H9 (cell line): ENCODE measurements around the gene FBLN2. TPM values are rescaled to one million over a fixed set of nuclear protein-coding genes. Genes with fewer than 3 reads are reported as not detected.

Experiments
- DNase-seq: peaks from one replicate; pipeline ENCODE4 v3.0.0-alpha.2; 2017
- H2AFZ ChIP-seq: one replicate; pipeline ENCODE4 v1.6.1; 2013; ENCODE audit warnings: mild to moderate bottlenecking, low read length, control low read depth, moderate library complexity
- H2AK5ac ChIP-seq: 2 replicates; pipeline ENCODE4 v1.6.1; 2013; ENCODE audit warnings: low read length, control low read depth, mixed read lengths; ENCODE audit not compliant: insufficient read length
- H2BK120ac ChIP-seq: one replicate; pipeline ENCODE4 v1.6.1; 2013; ENCODE audit warnings: low read depth, mild to moderate bottlenecking, low read length, control low read depth, inconsistent platforms; ENCODE audit not compliant: poor library complexity, severe bottlenecking
- H2BK12ac ChIP-seq: 2 replicates; pipeline ENCODE4 v1.6.1; 2013; ENCODE audit warnings: low read length, control low read depth, mixed read lengths, low read depth; ENCODE audit not compliant: insufficient read length
- H2BK15ac ChIP-seq: 2 replicates; pipeline ENCODE4 v1.6.1; 2013; ENCODE audit warnings: low read depth, low read length, control low read depth
- H2BK20ac ChIP-seq: one replicate; pipeline ENCODE4 v1.6.1; 2013; ENCODE audit warnings: low read depth, mild to moderate bottlenecking, low read length, control low read depth, inconsistent platforms; ENCODE audit not compliant: poor library complexity, severe bottlenecking
- H2BK5ac ChIP-seq: 2 replicates; pipeline ENCODE4 v1.6.1; 2013; ENCODE audit warnings: low read length, control low read depth, mixed read lengths; ENCODE audit not compliant: insufficient read length
- H3K14ac ChIP-seq: 2 replicates; pipeline ENCODE4 v1.6.1; 2013; ENCODE audit warnings: low read length, control low read depth; ENCODE audit not compliant: insufficient read depth
- H3K18ac ChIP-seq: 2 replicates; pipeline ENCODE4 v1.6.1; 2013; ENCODE audit warnings: low read depth, mild to moderate bottlenecking, mixed read lengths, low read length, control low read depth; ENCODE audit not compliant: insufficient read length
- H3K23ac ChIP-seq: 2 replicates; pipeline ENCODE4 v1.6.1; 2013; ENCODE audit warnings: low read length, control low read depth, mixed read lengths, low read depth; ENCODE audit not compliant: insufficient read length
- H3K23me2 ChIP-seq: 2 replicates; pipeline ENCODE4 v1.6.1; 2013; ENCODE audit warnings: low read depth, mild to moderate bottlenecking, mixed read lengths, low read length, control low read depth; ENCODE audit not compliant: insufficient read length, poor library complexity, severe bottlenecking
- H3K27ac ChIP-seq: 2 replicates; pipeline ENCODE4 v1.5.1; 2013; ENCODE audit warnings: low read length, control low read depth, mixed read lengths, low read depth; ENCODE audit not compliant: insufficient read length
- H3K27me3 ChIP-seq: 2 replicates; pipeline ENCODE4 v1.6.1; 2013; ENCODE audit warnings: low read length, control low read depth, inconsistent platforms; ENCODE audit not compliant: insufficient read depth
- H3K4ac ChIP-seq: 2 replicates; pipeline ENCODE4 v1.6.1; 2013; ENCODE audit warnings: low read depth, mild to moderate bottlenecking, control low read depth, inconsistent platforms, low read length, moderate library complexity
- H3K4me1 ChIP-seq: 2 replicates; pipeline ENCODE4 v1.6.1; 2013; ENCODE audit warnings: low read length, control low read depth, inconsistent platforms; ENCODE audit not compliant: insufficient read depth
- H3K4me2 ChIP-seq: 2 replicates; pipeline ENCODE4 v1.6.1; 2013; ENCODE audit warnings: low read length, control low read depth, mixed read lengths; ENCODE audit not compliant: insufficient read length, insufficient read depth
- H3K56ac ChIP-seq: 2 replicates; pipeline ENCODE4 v1.6.1; 2013; ENCODE audit warnings: low read depth, mild to moderate bottlenecking, mixed read lengths, low read length, control low read depth; ENCODE audit not compliant: insufficient read length
- H3K79me1 ChIP-seq: 2 replicates; pipeline ENCODE4 v1.6.1; 2013; ENCODE audit warnings: low read depth, mild to moderate bottlenecking, moderate library complexity, low read length, control low read depth, inconsistent platforms; ENCODE audit not compliant: insufficient read depth, poor library complexity, severe bottlenecking
- H3K79me2 ChIP-seq: 2 replicates; pipeline ENCODE4 v1.6.1; 2013; ENCODE audit warnings: low read length, control low read depth, inconsistent platforms; ENCODE audit not compliant: insufficient read depth
- H3K9ac ChIP-seq: 2 replicates; pipeline ENCODE4 v1.6.1; 2013; ENCODE audit warnings: low read length, control low read depth, mixed read lengths; ENCODE audit not compliant: insufficient read length; ENCODE audit errors: extremely low read depth
- H3K9me3 ChIP-seq: one replicate; pipeline ENCODE4 v1.6.1; 2013; ENCODE audit warnings: low read depth, low read length, inconsistent platforms; ENCODE audit not compliant: control insufficient read depth
- H3T11ph ChIP-seq: one replicate; pipeline ENCODE4 v1.6.1; 2013; ENCODE audit warnings: mild to moderate bottlenecking, low read length, control low read depth, inconsistent platforms
- H4K20me1 ChIP-seq: one replicate; pipeline ENCODE4 v1.6.1; 2013; ENCODE audit not compliant: control insufficient read depth, insufficient read length, insufficient read depth
- H4K5ac ChIP-seq: 2 replicates; pipeline ENCODE4 v1.6.1; 2013; ENCODE audit warnings: low read depth, mild to moderate bottlenecking, mixed read lengths, low read length, control low read depth; ENCODE audit not compliant: insufficient read length
- H4K8ac ChIP-seq: replicated peaks from 2 replicates; pipeline ENCODE4 v1.6.1; 2013; ENCODE audit warnings: low read length, control low read depth, mixed read lengths, low read depth; ENCODE audit not compliant: insufficient read length
- H4K91ac ChIP-seq: 2 replicates; pipeline ENCODE4 v1.6.1; 2013; ENCODE audit warnings: low read depth, mild to moderate bottlenecking, moderate library complexity, mixed read lengths, low read length, control low read depth; ENCODE audit not compliant: insufficient read length
- H3K27ac Mint-ChIP-seq, 3 experiments: 2 replicates in 2 of 3; 3 replicates in 1 of 3; pipeline ENCODE4 v1.8.0; 2020 to 2021; ENCODE audit warnings: mixed read lengths in 3 of 3, mild to moderate bottlenecking in 1 of 3, moderate library complexity in 1 of 3
- H3K27me3 Mint-ChIP-seq: 2 replicates; pipeline ENCODE4 v1.8.0; 2021; ENCODE audit warnings: low read depth, mild to moderate bottlenecking, moderate library complexity, mixed read lengths
- H3K36me3 Mint-ChIP-seq, 3 experiments: 2 replicates in 2 of 3; 3 replicates in 1 of 3; pipeline ENCODE4 v1.8.0; 2020 to 2021; ENCODE audit warnings: low read depth in 3 of 3, mixed read lengths in 3 of 3; ENCODE audit not compliant: insufficient read depth in 1 of 3
- H3K4me1 Mint-ChIP-seq, 2 experiments: 2 replicates each; pipeline ENCODE4 v1.8.0; 2020; ENCODE audit warnings: mixed read lengths in 2 of 2
- H3K4me3 Mint-ChIP-seq, 2 experiments: 2 replicates in 1 of 2; 3 replicates in 1 of 2; pipeline ENCODE4 v1.8.0; 2020 to 2021; ENCODE audit warnings: mild to moderate bottlenecking in 2 of 2, mixed read lengths in 2 of 2, moderate library complexity in 1 of 2
- H3K9me3 Mint-ChIP-seq, 2 experiments: 2 replicates in 1 of 2; 3 replicates in 1 of 2; pipeline ENCODE4 v1.8.0; 2020; ENCODE audit warnings: mild to moderate bottlenecking in 2 of 2, mixed read lengths in 2 of 2, moderate library complexity in 1 of 2
- WGBS: extraction: QIAGEN DNeasy Blood & Tissue Kit; methylation state at CpG from one replicate; pipeline ENCODE4 v1.1.7; 2013; ENCODE audit warnings: missing lambda C conversion rate, low lambda C conversion rate, mixed read lengths; ENCODE audit not compliant: insufficient read length; ENCODE audit errors: extremely low coverage; 5-methylcytosine and 5-hydroxymethylcytosine counted together
- total RNA-seq: library from RNA; stranded (reverse); gene quantifications from 2 replicates; pipeline ENCODE4 v1.2.1, GENCODE V29; 2021
- TF ChIP-seq, protein P1 (sequence below): fragments of 200-600 bp; sonication (generic); conservative IDR thresholded peaks from 3 replicates; pipeline ENCODE4 v1.8.0; 2021; ENCODE audit warnings: antibody characterized with exemption, mild to moderate bottlenecking

Gene FBLN2
- total RNA-seq, 1 experiment from 2014 or later, result 11.8 TPM

DNA sequence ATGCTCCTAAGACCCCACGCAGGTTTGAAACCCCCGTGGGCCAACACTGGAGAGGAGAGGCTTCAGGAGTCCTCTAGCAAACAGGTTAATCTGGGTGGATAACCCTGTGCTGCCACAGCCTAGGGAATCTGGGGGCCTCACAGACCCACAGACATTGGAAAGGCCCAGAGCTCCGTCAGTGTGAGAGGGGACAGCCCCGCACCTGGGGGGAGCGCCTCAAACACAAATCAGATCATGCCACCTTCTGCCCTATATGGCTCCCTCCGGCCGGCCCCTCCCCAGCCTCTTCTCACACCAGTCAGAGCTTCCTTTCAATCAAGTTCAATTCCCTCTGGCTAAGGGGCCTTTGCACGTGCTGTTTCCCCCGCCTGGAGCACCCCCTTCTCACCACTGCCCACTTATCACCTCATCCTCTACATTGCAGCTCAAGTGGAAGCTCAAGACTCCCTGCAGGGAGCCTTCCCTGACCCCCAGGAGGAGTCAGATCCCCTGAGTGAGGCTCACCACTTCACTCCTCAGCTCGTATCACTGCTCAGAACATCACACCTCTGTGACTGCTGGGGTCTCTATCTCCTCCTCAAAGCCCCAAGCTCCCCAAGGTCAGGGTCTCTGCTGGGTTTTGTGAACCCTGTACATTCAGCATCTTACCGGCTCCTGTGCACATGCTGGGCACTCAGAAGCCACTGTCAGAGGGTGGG is 24.1 kb downstream of the FBLN2 start:
- Histone ChIP-seq H2BK15ac (no peak overlapping the region), H2AK5ac (no peak overlapping the region), H3K23ac (no peak overlapping the region), H2BK12ac (no peak overlapping the region), H3K79me2 (no peaks in the 10 kb centered on the region), H2BK20ac (no peak overlapping the region), H2BK120ac (no peak overlapping the region), H4K91ac (no peak overlapping the region), H3K18ac (no peak overlapping the region), H3K9me3 (no peaks in the 10 kb centered on the region), H3K4me1 (peaks cover 5% of the 10 kb centered on the region; the same call in 1 of the 2 replicates), H3K4ac (no peak overlapping the region), H3K56ac (no peak overlapping the region), H3K79me1 (no peaks in the 10 kb centered on the region), H3K27ac (no peak overlapping the region), H3K27me3 (no peaks in the 10 kb centered on the region), H4K8ac (no peak overlapping the region), H3T11ph (no peak overlapping the region), H2AFZ (no peak overlapping the region), H4K20me1 (no peaks in the 10 kb centered on the region), H3K9ac (no peak overlapping the region), H3K23me2 (no peaks in the 10 kb centered on the region), H4K5ac (no peak overlapping the region), H2BK5ac (no peak overlapping the region), H3K14ac (no peak overlapping the region), H3K4me2 (no peak overlapping the region)
- H3K9me3 Mint-ChIP-seq, result no peaks in the 10 kb centered on the region
- no peaks in the 10 kb centered on the region for H3K36me3 Mint-ChIP-seq
- DNase-seq, result no peak
- no peaks in the 10 kb centered on the region for H3K27me3 Mint-ChIP-seq
- no peak overlapping the region; a peak in 1 of 7 replicates for H3K27ac Mint-ChIP-seq
- TF ChIP-seq, protein P1, sequence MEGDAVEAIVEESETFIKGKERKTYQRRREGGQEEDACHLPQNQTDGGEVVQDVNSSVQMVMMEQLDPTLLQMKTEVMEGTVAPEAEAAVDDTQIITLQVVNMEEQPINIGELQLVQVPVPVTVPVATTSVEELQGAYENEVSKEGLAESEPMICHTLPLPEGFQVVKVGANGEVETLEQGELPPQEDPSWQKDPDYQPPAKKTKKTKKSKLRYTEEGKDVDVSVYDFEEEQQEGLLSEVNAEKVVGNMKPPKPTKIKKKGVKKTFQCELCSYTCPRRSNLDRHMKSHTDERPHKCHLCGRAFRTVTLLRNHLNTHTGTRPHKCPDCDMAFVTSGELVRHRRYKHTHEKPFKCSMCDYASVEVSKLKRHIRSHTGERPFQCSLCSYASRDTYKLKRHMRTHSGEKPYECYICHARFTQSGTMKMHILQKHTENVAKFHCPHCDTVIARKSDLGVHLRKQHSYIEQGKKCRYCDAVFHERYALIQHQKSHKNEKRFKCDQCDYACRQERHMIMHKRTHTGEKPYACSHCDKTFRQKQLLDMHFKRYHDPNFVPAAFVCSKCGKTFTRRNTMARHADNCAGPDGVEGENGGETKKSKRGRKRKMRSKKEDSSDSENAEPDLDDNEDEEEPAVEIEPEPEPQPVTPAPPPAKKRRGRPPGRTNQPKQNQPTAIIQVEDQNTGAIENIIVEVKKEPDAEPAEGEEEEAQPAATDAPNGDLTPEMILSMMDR, result no peak
- peaks cover 20 to 23% of the 10 kb centered on the region in 2 experiments for H3K4me1 Mint-ChIP-seq
- WGBS, result no CpG with 5 or more reads among the region's 11 CpGs
- H3K4me3 Mint-ChIP-seq, result no peak overlapping the region
